Measurements from ENCODE around the gene GPHN. TPM values are rescaled to one million over a fixed set of nuclear protein-coding genes. Genes with fewer than 3 reads are reported as not detected.
"Not testable (repeated sequence)": the region's sequence is repeated elsewhere in the genome, so short reads cannot be mapped to it uniquely, and the experiment has no call there.

The GPHN gene
- total RNA-seq, 4 donors from 2014 or later: 16.7 to 34.8 (median 27.0) TPM

GRCh38 chr14:66568220-66568619 lies 60.3 kb downstream of the GPHN start:
- Histone ChIP-seq H3K27me3 (no peaks in the 10 kb centered on the region), H3K36me3 (no peaks in the 10 kb centered on the region), H3K4me3 (no peak overlapping the region), H3K4me1 (no peaks in the 10 kb centered on the region), H3K9me3 (no peaks in the 10 kb centered on the region), H3K27ac (no peak overlapping the region)
- TF ChIP-seq CTCF (IDR thresholded peaks at IDR 0.05): no peak
- no peak for TF ChIP-seq POLR2A (IDR thresholded peaks at IDR 0.05)
- TF ChIP-seq EP300 (IDR thresholded peaks at IDR 0.05): no peak
- no peak for TF ChIP-seq POLR2AphosphoS5 (IDR thresholded peaks at IDR 0.05)
- no peak for DNase-seq (ENCODE audit: low spot score in 2 of 2)
- WGBS: 37% methylated on average over 2 of the region's 2 CpGs

DNA sequence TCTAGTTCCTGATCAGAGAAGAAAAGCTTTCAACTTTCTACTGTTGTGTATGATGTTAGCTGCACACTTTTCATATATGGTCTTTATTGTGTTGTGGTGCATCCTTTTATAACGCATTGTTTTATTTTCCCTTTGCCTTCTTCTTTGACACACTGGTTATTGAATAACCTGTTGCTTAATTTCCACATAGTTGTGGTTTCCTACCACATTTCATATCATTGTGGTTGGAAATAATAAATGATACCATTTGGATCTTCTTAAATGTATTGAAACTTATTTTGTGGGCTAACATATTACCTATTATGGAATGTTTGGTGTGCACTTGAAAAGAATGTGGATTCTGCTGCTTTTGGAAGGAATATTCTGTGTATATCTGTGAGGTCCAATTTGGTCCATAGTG lies 64.9 kb downstream of the GPHN start:
- Histone ChIP-seq H3K9me3 (peaks cover 16% of the 10 kb centered on the region), H3K4me1 (no peaks in the 10 kb centered on the region), H3K36me3 (no peaks in the 10 kb centered on the region), H3K27me3 (no peaks in the 10 kb centered on the region), H3K27ac (no peak overlapping the region), H3K4me3 (no peak overlapping the region)
- TF ChIP-seq POLR2A (IDR thresholded peaks at IDR 0.05) (no peak), CTCF (IDR thresholded peaks at IDR 0.05) (no peak), POLR2AphosphoS5 (IDR thresholded peaks at IDR 0.05) (no peak), EP300 (IDR thresholded peaks at IDR 0.05) (no peak)
- WGBS: 76% methylated on average over 1 of the region's 1 CpG
- no peak for DNase-seq (ENCODE audit: low spot score in 2 of 2)

DNA sequence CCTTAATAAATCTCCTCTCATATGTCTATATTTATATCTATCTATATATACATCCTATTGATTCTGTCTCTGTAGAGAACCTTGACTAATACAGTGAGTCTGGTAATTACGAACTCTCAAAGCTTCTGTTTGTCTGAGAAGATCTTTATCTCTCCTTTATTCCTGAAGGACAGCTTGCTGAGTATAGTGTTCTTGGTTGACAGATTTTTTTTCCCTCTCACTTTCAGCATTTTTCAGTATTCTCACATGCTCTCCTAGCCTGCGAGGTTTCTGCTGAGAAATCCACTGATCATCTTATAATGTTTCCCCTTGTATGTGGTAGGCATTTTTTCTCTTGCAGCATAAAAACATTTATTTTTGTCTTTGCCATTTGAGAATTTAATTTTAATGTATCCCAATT lies 67.1 kb downstream of the GPHN start:
- no peaks in the 10 kb centered on the region for H3K27me3 ChIP-seq
- TF ChIP-seq POLR2AphosphoS5 (IDR thresholded peaks at IDR 0.05) (no peak), CTCF (IDR thresholded peaks at IDR 0.05) (no peak), POLR2A (IDR thresholded peaks at IDR 0.05) (no peak), EP300 (IDR thresholded peaks at IDR 0.05) (no peak)
- no peaks in the 10 kb centered on the region for H3K4me1 ChIP-seq
- no peak overlapping the region for H3K27ac ChIP-seq
- DNase-seq (ENCODE audit: low spot score in 2 of 2): no peak
- peaks cover 21% of the 10 kb centered on the region for H3K9me3 ChIP-seq
- H3K4me3 ChIP-seq: no peak overlapping the region
- WGBS: 95% methylated on average over 2 of the region's 2 CpGs
- H3K36me3 ChIP-seq: no peaks in the 10 kb centered on the region

GRCh38 chr14:66575939-66576338 lies 68.0 kb downstream of the GPHN start:
- TF ChIP-seq POLR2AphosphoS5 (IDR thresholded peaks at IDR 0.05) (no peak), POLR2A (IDR thresholded peaks at IDR 0.05) (no peak), CTCF (IDR thresholded peaks at IDR 0.05) (no peak), EP300 (IDR thresholded peaks at IDR 0.05) (no peak)
- DNase-seq (ENCODE audit: low spot score in 2 of 2): no peak
- Histone ChIP-seq H3K4me3 (no peak overlapping the region), H3K27ac (no peak overlapping the region), H3K4me1 (no peaks in the 10 kb centered on the region), H3K36me3 (no peaks in the 10 kb centered on the region), H3K27me3 (no peaks in the 10 kb centered on the region), H3K9me3 (peaks cover 21% of the 10 kb centered on the region)
- 83% methylated on average over 1 of the region's 1 CpG for WGBS

DNA sequence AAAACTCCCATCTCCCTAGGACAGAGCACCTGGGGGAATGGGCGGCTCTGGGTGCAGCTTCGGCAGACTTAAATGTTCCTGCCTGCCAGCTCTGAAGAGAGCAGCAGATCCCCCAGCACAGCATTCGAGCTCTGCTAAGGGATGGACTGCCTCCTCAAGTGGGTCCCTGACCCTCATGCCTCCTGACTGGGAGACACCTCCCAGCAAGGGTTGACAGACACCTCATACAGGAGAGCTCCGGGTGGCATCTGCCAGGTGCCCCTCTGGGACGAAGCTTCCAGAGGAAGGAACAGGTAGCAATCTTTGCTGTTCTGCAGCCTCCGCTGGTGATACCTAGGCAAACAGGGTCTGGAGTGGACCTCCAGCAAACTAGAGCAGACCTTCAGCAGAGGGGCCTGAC lies 79.8 kb downstream of the GPHN start:
- not testable (repeated sequence) for H3K36me3 ChIP-seq; H3K9me3 ChIP-seq; H3K27me3 ChIP-seq; H3K4me1 ChIP-seq; H3K27ac ChIP-seq; DNase-seq (ENCODE audit: low spot score in 2 of 2); H3K4me3 ChIP-seq
- 92% methylated on average over 6 of the region's 6 CpGs for WGBS

GRCh38 chr14:66595394-66595793 lies 87.4 kb downstream of the GPHN start:
- Histone ChIP-seq H3K4me1 (no peaks in the 10 kb centered on the region), H3K9me3 (peaks cover 8% of the 10 kb centered on the region), H3K27me3 (no peaks in the 10 kb centered on the region), H3K27ac (no peak overlapping the region), H3K4me3 (no peak overlapping the region), H3K36me3 (no peaks in the 10 kb centered on the region)
- DNase-seq (ENCODE audit: low spot score in 2 of 2): no peak
- no peak for TF ChIP-seq CTCF (IDR thresholded peaks at IDR 0.05)
- WGBS: 97% methylated on average over 4 of the region's 4 CpGs
